HG03342 (cell line): Measurements from ENCODE around the gene C19orf53.

Source experiments
- ATAC-seq: cut with Tn5 transposase; IDR thresholded peaks from one replicate; pipeline ENCODE4 v1.9.1; 2021; ENCODE audit warnings: mild to moderate bottlenecking, moderate library complexity; ENCODE audit not compliant: unreplicated experiment

C19orf53 gene

DNA sequence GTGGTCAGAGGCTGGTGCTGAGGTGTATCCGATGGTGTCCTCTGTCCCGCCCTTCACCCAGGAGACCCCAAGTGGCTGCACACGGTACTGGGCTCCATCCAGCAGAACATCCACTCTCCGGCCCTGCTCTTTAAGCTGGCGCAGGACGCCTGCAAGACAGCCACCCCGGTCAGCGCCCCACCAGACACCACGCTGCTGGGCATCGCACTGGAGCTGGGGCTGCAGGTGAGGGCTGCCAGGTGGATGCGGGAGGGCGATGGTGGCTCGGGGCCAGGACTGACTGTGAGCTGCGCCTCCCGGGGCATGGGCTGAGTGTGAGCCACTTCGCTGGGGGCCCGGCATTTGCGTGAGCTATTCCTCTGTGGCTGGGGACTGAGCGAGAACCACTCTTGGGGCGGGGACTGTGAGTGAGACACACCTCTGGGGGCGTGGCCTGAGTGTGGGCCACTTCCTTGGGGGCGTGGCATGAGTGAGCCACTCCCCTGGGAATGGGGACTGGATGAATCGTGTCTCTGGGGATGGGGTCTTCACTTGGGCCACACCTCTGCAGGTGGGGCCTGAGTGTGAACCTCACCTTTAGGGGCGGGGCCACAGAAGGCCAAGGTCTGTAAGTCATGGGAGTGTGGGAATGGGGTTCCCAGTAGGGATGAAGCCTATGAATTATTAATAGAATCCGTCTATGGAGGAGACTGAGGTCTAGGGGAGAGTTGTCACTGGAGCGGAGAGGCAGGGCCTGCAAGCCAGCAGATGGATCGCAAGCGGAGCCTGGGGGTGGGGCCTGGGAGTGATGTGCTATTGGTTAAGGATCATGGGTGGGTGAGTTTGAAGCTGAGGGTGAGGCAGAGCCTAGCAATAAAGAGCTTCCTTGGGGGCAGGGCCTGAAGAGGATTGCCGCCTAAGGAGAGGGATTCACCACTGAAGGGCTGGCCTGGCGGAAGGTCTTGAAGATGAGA, 51.5 kb downstream of the C19orf53 start:
- ATAC-seq: no peak

DNA sequence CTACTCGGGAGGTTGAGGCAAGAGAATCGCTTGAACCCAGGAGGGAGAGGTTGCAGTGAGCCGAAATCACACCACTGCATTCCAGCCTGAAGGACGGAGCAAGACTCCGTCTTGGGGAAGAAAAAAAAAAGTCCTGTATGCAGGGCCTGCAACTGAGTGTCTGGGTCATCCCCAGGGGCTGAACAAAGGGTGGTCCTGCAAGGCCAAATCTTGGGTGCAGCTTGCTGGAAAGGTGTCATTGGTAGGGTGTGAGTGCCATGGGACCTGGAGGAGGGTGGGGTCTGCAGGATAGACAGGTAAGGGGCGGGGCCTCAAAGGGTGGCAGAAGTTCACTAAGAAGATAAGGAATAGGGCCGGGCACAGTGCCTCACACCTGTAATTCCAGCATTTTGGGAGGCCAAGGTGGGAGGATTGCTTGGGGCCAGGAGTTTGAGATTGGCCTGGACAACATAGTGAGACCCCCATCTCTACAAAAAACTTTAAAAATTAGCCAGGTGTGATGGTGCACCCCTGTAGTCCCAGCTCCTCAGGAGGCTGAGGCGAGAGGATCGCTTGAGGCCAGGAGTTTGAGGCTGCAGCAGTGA, 52.5 kb downstream of the C19orf53 start:
- ATAC-seq: no peak

- no peak for ATAC-seq
Measured at GRCh38 chr19:13827656-13828055, 53.4 kb downstream of the C19orf53 start.
